M059J (cell line): Measurements from ENCODE around the gene SNX2. TPM values are rescaled to one million over a fixed set of nuclear protein-coding genes. Genes with fewer than 3 reads are reported as not detected.
"Not testable (repeated sequence)": the region's sequence is repeated elsewhere in the genome, so short reads cannot be mapped to it uniquely, and the experiment has no call there.

Experiments used
- DNase-seq: peaks from one replicate; pipeline ENCODE4 v3.0.0-alpha.2; 2012; ENCODE audit warnings: low read depth
- total RNA-seq: library from RNA; depleted of rRNA; stranded (reverse); fragments of >200 nt; shearing (Covaris generic); gene quantifications from 2 replicates; pipeline ENCODE4 v1.2.3, GENCODE V29; 2014; rRNA removed

The SNX2 gene, protein sequence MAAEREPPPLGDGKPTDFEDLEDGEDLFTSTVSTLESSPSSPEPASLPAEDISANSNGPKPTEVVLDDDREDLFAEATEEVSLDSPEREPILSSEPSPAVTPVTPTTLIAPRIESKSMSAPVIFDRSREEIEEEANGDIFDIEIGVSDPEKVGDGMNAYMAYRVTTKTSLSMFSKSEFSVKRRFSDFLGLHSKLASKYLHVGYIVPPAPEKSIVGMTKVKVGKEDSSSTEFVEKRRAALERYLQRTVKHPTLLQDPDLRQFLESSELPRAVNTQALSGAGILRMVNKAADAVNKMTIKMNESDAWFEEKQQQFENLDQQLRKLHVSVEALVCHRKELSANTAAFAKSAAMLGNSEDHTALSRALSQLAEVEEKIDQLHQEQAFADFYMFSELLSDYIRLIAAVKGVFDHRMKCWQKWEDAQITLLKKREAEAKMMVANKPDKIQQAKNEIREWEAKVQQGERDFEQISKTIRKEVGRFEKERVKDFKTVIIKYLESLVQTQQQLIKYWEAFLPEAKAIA
- 54.6 and 75.2 TPM in 2 replicates for total RNA-seq

DNA sequence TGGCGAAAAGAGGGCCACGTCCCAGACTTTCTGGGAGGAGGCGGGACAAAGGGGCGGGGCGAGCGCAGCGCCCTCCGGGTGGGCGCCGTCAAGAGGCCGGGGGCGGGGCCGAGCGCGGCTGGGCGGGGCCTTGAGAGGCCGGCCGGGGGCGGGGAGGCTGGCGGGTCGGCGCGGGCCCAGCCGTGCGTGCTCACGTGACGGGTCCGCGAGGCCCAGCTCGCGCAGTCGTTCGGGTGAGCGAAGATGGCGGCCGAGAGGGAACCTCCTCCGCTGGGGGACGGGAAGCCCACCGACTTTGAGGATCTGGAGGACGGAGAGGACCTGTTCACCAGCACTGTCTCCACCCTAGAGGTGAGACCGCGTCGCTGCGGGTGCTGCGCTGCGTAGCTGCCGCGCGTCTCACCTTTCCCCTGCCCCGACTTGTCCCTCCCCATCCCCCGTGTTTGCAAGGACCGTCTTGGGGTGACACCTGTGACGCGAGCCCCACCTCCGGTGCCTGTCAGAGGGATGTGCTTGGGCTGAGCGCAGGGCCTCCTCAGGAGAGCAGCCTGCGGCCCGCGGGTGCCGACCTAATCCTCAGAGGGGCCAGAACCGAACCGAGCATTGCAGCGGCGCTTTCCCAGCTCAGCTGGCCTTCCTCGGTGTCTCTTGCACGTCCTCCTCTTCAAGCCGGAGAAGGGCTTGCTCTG lies at the start of gene SNX2:
SNX2 (plus strand) TSS at position 220 of the 689 bp plus-strand sequence; CDS start at position 244, 24 bp downstream.
- peak; percentile 79 for DNase-seq

DNA sequence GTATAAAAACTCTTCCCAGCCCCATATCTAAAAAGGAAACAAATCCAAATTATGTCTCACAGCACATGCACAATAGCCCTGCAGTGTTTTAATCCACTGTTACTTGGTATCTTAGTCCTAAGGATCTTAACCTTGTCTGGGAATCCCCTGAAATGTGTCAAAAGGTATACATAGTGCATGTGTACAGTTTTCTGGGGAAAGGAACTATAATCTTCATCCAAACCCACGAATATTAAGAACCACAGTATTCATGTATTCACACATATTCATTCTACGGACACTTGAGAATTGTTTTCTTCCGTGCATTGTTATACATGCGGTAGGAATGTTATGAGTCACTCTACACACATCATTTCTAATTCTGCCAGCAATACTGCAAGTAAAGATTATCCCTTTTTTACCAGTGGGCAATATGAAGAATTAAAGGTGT lies 47.8 kb upstream of the SNX2 start:
- DNase-seq, result peak; percentile 61

DNA sequence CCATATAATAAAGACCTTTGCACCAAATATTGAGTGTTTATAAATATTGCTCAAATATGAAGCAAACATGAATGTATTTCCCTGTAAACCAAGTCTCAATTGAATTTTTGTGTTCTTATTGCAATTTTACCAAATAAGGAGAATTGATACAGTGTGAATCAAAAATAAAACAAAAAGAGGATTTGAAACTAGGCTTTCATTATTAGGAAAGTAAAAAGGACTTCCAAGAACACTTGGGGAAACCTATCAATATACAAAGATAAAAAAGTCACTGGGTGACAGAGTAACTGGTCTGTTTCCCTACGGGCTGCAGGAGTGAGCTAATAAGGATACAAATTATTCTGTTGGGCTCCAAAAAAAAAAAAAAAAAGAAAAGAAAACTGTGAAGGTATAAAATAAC lies 44.8 kb upstream of the SNX2 start:
- no peak for DNase-seq

DNA sequence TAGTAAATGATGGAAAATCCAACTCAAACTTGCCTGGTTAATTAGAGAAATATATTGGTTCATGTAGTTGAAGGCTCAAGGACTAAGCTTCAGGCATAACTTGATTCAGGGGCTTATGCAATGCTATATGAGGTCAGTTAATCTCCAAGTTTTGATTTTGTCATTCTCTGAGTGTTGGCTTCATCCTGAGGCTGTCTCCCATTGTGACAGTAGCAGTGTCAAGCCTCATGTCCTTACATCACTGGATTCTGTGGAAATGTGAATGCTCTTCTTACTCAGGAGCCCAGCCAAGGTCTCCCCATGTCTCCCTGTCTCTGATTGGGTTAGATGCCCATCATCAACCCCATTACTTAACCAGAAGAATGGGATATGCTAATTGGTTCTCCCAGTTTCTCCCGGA lies 44.4 kb upstream of the SNX2 start:
- no peak for DNase-seq

GRCh38 chr5:122736086-122736845 lies 38.6 kb upstream of the SNX2 start:
- DNase-seq, result no peak

DNA sequence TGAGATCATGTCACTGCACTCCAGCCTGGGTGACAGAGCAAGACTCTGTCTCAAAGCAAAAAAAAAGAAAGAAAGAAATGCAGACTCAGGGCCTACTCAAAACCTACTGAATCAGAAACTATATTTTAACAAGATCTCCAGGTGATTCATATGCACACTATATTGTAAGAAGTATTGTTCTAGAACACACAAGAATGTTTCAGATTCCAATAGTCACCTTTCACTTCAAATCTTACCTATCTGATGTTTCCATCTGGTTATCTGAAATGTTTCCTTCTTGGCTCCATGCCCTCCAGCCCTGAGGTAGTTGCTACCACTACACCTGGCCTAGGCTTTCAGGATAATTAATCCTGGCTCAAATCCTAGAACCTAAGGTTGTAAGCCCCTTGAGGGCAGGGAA lies 36.8 kb upstream of the SNX2 start:
- no peak for DNase-seq

DNA sequence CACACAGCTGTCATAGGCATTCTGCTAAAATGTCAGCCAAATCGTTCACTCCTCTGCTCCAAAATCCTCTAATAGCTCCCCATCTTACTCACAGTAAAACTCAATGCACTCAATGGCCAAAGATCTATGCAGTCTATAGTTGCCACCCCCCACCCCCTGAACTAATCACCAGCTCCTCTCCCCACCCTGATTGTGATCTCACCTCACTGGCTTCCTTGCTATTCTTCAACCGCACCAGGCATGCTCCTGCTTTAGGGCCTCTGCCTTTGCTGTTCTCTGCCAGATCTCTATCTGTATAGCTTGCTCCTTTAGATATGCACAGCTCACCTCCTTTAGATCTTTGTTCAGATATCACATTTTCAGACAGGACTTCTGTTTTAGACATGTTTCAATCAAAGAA lies 33.2 kb upstream of the SNX2 start:
- no peak for DNase-seq

GRCh38 chr5:122743261-122743660 lies 31.6 kb upstream of the SNX2 start:
- no peak for DNase-seq

- DNase-seq, result no peak
Measured at GRCh38 chr5:122745597-122745996, 29.3 kb upstream of the SNX2 start.

DNA sequence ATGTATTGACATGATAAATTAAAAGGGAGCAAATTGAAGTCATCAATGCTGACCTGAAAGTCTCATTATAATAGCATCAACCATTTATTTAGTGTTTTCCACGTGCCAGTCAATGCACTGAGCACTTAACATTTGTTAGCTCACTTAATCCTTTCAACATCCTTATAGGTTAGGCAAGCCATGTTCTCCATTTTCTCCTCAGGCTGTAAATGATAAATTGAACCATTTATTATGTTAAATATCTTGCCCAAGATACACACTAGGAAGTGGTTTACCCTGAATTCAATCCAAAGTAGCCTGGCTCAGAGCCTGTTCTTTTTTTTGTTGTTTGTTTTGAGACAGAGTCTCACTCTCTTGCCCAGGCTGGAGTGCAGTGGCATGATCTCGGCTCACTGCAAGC lies 25.0 kb upstream of the SNX2 start:
- no peak for DNase-seq

DNA sequence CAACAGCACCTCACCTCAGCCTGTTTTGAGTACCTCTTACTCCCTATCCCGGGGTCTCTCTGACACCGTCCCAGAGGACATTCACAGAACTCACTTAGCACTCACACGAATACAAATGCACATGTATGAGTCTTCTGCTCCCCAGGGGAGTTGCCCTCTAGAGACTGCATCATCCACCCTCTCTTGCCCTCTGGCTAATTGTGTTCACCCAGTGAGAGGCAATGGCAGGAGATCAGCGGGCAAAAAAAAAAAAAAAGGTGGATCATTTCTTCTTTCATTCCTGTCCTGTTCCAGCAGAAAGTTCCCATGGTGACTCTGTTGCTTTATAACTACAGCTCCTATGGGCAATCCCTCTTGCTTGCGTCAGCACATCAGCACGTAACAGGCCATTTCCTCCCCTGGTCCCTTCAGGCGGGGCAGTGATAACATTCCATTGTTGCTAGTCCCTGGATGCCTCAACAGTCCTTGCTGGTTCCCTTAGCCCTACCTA lies 23.5 kb upstream of the SNX2 start:
- DNase-seq, result peak; percentile 63

GRCh38 chr5:122753500-122753899 lies 21.4 kb upstream of the SNX2 start:
- DNase-seq, result no peak

DNA sequence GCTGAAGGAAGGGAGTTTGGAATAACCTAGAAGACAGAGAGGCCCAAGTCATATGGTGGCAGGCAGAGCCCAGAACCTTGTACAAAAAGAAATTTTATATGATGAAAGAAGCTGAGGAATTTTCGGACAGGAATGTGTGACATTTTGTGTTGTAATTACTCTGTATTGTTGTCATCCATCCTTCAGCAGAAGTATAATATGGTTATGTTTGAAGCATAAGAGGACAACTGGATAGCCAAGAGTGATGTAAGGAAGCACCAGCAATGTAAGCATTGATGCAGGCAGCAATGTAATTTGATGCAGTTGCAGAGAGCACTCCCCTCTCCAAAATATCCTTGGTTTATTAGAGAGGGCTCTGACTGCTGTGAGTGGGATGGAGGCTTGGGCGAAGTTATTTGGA lies 19.1 kb upstream of the SNX2 start:
- DNase-seq, result no peak

DNA sequence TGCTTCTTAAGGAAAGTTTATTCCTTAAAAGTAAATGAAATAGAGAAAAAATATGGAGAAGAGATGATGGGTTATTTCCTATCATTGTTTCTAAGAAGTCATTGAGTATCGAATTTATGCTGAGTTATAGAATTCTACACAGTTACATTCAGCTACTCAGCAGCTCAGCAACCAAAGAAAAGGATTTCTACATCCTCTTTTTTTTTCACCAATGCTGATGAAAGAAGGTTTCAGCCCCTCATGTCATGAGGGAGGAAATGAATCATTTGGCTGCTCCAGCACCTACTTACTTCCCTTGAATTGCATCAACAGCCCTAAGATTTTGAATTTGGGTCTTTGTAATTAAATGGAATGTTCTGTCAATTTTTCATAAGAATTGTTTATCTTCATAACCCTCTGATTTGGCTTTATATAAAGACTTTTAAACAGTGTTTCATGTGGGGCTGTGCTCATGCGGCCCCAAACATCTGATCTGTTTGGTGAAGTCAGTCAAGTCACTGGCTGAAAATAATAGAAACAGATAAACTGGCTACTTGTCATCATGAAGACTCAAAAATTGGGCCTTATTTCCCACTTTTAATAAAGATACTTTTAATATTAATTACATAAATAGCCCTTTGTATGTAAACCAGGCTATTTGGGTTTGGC lies 18.5 kb upstream of the SNX2 start:
- DNase-seq, result peak; percentile 51

DNA sequence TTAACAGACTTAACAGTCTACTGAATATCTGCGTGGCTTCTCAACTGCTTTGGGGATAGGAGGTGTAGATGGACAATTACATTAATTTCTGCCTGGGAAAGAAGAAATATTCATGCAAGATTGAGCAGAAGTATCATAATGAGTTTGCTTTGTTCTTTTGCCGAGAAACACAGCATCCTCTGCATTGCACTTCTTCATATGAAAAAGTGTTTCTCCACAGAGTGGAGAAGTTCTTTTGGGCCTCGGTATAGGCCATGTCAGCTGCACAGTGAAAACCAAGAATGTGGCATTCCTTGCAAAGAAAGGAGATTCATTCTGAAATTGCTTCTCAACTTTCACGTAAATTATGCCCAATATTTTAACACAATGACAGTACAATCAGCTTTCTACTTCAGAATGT lies 17.6 kb upstream of the SNX2 start:
- DNase-seq, result no peak

DNA sequence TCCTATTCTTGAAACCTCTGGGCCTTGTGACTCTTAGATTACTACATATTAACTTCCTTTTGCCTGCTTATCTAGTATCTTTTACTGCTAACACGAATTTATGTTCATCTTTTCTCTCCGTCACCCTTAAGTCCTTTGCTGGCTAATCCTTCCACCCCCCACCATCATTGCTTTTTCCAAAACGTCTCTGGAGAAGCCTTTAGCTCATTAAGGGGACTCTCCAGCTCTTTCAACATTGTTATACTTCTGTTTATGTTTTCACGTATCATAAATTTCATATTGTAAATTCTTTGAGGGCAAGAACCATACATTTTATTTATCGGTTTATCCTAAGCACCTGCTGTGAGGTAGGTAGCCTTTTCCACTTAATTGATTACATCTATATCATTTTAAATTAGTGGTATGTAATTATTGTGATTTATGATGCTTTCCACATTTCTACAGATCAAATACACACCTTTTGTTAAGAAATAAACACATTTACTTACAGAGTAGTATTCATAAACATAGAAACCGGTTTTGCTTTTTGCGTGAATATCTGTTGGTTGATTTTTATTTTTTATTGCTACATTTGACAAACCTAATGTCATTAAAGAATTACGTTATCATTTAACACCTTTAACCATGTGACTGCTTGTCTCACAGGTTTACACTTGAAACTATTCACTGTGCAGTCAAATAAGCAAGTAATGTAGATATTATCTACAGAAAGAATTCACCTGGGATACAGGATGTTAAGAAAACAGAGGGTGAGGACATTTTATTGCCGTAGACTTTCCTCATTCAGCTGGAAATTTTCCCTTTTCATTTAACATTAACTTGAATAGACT lies 15.4 kb upstream of the SNX2 start:
- no peak for DNase-seq

DNA sequence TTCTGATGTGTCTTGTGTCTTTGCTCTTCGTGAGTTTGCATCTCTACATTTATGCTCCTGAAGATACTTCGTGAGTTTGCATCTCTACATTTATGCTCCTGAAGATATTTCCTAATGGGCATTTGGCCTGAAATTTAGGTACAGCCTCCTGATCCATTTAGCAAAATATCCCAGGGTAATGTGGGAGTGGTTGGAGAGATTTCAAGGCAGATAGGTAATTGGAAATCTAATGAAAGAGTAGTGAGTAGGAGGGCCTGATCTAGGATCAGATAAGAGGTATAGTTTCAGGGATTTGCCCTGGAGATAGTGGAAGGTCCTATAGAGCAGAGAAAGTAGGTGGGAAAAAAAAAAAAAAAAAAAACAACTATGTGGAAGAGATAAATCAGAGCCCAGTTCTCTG lies 14.6 kb upstream of the SNX2 start:
- no peak for DNase-seq

DNA sequence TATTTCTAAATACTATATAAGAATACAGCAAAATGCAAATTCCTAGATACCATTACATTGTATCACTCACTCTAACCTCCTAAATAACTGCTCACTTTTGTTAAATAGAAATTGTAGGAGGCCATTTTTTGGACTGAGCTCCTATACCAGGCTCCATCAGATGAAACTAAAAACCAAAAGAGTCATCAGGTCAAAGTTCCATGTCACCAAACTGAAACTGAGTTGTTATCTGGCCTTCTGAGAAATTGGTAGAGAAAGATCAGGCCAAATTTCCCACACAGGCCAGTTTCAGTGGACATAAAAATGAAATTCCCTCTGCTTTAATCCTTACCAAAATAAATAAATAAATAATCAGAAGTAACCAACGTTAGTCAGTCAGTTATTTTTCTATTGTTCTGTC lies 13.8 kb upstream of the SNX2 start:
- no peak for DNase-seq

DNA sequence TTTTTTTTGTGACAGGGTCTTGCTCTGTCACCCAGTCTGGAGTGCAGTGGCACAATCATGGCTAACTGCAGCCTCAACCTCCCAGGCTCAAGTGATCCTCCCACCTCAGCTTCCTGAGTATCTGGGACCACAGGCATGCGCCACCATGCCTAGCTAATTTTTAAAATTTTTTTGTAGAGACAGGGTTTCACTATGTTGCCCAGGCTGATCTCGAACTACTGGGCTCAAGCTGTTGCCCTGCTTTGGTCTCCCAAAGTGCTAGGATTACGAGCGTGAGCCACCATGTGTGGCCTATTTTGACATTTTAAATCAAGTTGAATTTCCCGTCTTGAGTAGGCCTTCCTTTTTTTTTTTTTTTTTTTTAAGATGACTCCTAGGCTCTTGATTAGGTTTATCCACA lies 13.0 kb upstream of the SNX2 start:
- DNase-seq, result not testable (repeated sequence)

DNA sequence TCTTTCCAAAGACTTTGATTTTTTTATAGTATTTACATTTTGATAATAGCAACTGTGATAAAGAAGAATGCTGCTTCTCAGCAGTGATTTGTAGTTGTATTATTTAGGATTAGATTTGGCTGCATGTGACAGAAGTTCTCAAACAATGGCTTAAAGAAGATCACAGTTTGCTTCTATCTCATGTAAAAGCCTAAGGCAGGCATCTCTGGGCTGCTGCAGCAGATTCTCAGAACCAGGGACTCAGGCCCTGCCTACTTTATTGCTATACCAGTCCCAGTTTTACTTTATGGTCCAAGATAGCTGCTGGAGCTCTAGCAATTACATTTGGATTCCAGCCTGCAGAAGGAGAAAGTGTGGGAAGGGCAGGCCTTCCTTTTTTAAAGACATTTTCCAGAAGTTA lies 8.8 kb upstream of the SNX2 start:
- DNase-seq, result no peak

DNA sequence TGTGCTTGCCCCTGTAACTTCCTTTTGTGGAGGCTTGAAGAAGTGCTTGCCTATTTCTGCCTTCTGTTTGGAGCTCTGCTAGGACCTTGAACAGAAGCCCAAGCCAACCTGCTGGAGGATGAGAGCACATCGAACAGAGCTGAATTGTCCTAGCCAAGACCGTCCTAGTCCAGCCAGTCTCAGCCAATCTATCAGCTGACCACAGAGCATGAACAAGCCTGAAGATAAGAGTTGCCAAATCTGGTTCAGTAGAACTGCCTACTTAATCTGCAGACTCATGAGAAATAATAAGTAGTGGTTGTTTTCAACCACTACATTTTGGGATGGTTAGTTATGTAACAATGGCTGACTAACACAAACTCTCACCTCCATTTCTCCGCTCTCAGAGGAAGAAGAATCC lies 4.4 kb upstream of the SNX2 start:
- no peak for DNase-seq
